NCI-H1436 (cell line): ENCODE measurements around the gene CIC.

Experiments used
- DNase-seq: peaks from one replicate; lab custom pipeline; 2025; lab: John Stamatoyannopoulos, UW

The CIC gene

DNA sequence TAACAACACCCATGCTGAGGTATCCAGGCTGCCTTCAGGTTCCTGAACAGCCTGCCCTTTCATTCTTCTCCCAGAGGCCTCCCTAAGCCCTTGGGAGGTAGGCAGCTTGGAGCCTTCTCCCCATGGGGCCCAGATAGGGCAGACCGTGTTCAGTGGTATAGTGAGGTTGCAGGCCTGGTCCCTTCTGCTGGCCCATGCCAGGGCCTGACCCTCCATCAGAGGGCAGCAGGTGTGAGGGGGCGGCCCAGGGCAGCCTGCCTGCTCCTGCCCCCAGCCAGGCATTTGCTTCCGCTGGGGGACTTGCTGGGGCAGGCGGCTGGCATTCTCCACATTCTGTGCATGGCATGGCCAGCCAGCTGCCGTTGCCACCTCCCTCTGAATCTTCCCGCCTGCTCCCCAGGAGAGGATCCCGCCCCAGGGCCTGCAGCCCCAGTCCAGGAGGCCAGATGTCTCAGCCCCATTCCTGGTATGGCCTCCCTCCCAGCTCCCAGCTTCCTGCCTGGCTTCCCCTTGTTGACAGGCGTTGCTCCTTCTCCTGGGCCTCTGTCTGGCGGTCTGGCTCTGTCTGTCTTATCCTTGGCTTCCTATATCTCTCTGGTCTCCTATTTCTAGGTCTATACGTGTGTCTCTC lies 8.9 kb downstream of the CIC start:
- no peak for DNase-seq

DNA sequence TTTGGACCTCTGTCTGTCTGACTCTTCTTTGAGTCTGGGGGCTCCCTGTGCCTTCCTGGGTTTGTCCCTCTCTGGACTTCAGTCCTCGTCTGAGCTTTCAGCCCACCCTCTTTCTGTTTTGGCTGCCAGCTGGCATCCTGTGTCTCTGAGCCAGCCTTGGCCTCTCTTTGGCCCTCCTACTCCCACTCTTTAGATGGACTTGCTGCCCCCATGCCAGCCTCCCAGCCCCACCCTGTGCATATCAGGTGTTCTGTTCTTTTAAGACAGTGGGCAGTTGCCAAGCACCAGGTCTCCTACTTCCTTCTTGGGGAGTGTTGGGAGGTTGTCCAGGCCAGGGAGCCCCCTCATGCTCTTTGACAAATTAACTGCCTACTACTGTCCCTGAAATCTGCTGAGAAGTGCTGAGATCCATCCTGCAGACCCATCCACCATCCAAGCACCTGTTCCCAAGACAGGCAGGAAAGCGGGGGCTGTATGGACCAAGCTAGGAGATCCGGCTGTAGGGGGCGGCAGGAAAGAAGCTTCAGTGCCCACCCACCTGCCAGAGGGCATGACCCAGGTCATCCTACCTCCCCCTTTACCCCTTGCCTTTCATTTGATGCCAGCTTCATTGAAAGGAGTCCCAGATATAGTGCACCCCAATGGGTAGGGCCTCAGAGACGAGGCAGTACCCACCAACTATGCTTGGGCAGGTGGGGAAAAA lies 9.6 kb downstream of the CIC start:
- no peak for DNase-seq

- DNase-seq = no peak
Measured at GRCh38 chr19:42279155-42279901, 10.3 kb downstream of the CIC start.

- peak; percentile 93 for DNase-seq
Measured at GRCh38 chr19:42279902-42280814, 11.1 kb downstream of the CIC start.

GRCh38 chr19:42280815-42281145 lies 11.7 kb downstream of the CIC start:
- DNase-seq = peak; percentile 64

- peak; percentile 40 for DNase-seq
Measured at GRCh38 chr19:42281146-42281826, 12.2 kb downstream of the CIC start.

DNA sequence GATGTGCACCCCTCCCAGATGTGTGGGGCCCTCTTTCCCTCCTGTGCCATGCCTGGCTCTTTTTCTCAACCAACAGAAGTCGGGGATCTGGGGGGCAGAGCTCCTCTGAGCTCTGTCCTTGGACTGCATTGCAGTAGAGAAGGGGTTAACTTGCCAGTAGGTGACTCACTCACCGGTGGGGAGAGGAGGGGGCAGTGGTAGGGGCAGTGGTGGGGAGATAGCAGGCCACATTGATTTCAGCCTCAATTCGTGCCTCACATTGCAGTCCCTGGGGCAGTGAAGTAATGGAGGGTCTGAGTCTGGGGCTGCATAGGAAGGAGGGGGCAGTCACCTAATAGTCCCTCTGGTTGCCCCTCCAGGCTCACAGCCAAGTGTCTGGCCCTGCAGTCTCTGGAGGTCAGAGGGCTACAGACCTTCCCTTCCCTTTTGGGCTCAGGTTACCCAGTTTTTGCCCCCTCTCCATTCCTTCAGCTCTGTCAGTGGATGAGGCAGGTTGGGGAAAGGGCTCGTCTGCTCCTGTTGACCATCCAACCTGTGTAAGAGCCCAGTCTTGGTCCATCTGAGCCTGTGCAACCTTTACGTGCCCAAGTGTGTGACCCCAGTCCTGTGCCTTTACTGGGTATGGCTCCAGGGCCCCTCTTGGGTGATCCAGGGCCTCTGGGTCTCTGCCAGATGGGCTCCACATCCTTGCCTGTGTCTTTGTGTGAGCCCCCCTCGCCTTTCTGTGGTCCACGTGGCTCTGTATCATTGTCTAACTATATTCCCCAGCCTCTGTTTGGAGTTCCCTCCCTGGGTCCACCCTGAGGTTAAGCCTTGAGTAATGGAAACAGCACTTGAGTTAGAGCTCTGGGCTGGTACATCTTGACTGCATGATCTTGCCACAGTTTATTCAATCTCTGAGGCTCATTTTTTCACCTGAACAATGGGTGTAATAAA lies 13.0 kb downstream of the CIC start:
- DNase-seq = peak; percentile 14

DNA sequence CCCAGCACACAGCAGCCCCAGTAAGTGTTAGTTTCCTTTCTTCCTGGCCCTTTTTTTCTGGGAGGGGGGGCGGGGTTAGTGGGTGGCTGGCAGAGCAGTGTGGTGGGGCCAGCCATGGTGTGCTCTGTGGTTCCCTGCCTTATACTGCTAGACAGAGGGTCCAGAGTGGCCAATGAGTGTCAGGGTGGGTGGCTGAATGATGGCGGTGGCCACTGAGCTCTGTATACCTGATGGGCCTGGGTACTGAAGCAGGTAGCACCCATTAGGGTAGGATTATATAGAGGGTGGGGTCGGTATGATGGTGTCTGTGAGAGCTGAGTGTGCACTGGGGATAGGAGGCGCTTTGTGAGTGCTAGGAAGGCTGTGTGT lies 13.8 kb downstream of the CIC start:
- no peak for DNase-seq

- peak; percentile 96 for DNase-seq
Measured at GRCh38 chr19:42283188-42284065, 14.4 kb downstream of the CIC start.

GRCh38 chr19:42284066-42284501 lies 15.0 kb downstream of the CIC start:
- peak; percentile 81 for DNase-seq

DNA sequence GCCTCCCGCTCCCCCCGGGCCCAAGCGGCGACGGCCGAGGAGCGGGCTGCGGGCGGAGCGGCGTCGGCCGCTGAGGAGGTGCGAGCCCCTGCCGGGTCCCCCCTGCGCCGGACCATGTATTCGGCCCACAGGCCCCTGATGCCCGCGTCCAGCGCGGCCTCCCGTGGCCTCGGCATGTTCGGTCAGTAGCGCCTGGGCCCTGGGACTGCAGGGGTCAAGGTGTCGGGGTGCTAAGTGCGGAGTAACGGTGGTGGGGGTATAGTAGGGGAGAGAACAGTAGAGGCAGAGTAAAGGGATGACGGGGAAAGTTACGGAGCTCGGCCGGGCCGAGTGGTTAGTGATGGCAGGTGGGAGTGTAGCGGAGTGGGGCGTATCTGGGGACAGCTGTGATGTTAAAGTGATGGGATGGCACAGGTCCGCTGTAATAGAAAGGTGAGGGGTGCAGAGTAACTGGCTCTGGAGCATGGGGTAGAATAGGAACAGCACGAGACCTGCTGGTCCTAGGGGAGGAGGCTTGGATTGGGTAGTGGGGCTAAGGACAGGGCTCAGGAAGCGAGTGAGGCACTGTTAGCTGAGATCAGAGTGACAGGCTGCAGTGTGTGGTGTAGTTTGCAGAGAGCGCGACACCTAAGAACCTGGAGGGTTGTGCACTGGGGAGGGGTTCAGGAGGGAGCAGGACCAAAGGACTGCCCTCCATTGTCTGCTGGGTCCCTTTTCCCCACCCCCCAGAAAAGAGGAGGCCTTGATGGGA lies 15.7 kb downstream of the CIC start:
- DNase-seq = no peak

DNA sequence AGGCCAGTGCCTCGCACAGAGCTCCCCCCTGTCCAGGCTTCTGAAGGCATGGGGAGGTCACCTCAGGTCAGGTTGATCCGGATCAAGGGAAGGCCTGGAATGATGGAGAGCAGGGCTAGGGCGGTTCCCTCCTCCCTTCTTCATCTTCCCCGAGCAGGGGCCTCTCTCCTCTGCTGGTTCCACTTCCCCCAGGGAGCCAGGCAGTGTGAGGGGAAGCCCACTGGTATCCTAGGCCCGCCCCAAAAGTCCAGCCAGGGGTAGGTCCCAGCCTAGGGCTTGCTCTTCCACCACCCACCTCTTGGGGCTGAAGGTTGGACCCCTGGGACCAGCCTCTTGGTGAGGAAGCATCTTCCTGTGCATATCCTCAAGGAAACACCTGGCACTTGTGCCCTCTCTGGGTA lies 16.5 kb downstream of the CIC start:
- DNase-seq = no peak

- DNase-seq = no peak
Measured at GRCh38 chr19:42285988-42286348, 16.9 kb downstream of the CIC start.

DNA sequence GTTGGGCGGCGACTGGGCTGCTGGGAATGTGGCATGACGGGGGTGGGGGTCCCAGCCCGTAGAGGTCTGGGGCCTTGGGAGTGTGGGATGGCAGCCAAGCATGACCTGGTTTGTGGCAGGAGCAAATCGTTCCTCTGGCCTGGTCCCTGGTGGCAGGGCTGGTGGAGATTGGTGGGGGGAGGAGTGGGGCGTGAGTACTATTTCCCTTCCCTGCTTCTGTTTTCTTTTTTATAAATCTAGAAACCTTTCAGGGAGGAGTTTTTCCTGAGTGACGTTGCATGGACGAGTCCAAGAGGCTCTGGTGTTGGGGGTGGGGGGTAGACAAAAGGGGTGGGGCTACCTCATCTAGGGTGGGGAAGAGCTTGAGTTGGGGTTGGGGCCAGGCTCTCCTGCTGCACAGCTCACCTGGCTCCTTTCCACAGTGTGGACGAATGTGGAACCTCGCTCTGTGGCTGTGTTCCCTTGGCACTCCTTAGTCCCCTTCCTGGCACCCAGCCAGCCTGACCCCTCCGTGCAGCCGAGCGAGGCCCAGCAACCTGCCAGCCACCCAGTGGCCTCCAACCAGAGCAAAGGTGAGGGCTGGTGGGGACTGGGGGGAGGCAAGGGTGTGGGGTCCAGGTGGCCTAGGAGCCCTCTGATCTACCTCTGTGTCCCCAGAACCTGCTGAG lies 17.4 kb downstream of the CIC start:
- no peak for DNase-seq

- no peak for DNase-seq
Measured at GRCh38 chr19:42287017-42287826, 18.2 kb downstream of the CIC start.

- no peak for DNase-seq
Measured at GRCh38 chr19:42287827-42288107, 18.7 kb downstream of the CIC start.

DNA sequence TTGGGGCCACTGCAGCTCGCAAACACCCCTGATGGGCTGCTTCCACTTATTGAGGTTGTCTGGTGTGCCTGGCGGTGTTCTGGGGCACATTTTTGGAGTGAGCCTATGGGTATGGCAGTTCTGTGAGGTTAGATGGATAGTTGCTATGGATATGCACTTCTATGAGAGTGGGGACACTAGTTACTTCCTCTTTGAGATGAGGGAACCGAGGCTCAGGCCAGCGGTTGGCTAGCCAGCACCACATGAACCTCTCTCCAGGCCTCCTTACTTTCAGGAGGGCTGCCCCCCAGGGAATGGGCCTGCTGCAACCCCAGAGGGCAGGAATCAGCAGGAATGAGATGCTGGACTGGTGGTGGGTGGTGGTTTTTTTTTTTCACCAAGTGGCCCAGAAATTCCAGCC lies 19.3 kb downstream of the CIC start:
- no peak for DNase-seq
